T-helper 1 cell (primary cell): ENCODE data around the gene YAP1.

Experiments used
- DNase-seq, 5 donors: peaks; one replicate each; pipeline ENCODE4 v3.0.0-alpha.2; 2012 to 2020

The YAP1 gene

DNA sequence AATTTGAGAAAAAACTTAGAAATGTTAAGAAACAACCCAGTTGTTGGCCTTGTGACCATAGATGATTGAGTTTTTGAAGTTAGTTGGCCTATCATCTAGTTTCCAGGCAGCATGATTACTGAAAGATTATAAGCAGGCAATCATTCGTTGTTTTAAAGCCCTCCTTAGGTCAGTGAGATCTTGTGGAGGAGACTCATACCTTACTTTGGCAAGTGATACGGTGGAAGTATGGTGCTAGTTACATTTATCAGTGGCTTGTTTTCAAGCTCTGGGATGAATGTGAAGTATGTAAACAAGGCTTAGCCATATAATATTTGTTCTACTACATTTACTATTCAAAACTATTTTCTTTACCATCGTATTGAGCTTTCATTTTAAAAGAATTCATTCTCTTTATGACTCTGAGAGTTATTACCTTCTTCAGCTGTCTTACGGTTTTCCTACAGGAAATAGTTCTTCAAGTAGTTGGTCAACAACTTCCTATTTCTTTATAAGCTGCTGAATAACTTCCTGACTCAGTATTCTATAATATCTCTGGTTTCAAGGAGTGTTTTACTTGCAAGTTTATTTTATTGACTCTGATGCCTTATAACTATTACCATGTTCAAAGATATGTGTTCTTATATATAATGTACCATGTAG is 7.3 kb downstream of the YAP1 start:
- DNase-seq = no peak

DNA sequence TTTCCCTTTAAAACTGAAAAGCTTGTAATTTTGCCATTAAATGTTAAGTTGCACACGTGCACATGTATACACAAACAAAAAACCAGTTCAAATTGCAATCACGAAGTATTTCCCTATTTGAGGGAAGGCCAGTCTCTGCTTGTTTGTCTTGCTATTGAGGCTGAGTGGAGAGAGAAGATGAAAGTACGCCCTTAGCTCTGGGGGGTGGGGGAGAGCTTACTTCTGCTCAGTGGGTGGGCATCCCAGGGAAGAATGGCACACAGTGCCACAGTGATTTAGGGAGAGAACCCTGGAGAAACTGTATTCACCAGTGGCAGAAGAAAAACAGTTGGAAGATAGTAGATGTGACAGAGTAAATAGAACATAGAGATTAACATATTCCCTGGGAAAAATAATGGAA is 8.7 kb downstream of the YAP1 start:
- no peak for DNase-seq

DNA sequence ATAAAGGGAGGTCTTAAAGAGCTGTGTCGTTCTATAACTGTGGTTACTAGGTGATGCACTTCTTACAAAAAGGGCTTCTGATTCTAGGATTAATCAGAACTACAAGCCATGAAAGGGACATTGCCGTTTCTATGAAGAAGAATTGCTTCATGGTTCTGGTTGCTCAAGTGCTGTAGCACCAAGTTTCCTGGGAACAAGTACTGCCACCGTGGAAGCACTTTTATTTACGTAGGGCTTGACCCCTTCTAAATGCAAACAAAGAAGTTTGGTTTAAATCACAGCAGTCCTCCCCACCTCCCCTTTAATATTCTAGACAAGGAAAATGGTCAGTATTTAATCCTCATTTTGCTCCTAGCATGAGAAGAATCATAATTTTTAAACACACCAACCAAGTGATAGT is 9.8 kb downstream of the YAP1 start:
- no peak for DNase-seq

DNA sequence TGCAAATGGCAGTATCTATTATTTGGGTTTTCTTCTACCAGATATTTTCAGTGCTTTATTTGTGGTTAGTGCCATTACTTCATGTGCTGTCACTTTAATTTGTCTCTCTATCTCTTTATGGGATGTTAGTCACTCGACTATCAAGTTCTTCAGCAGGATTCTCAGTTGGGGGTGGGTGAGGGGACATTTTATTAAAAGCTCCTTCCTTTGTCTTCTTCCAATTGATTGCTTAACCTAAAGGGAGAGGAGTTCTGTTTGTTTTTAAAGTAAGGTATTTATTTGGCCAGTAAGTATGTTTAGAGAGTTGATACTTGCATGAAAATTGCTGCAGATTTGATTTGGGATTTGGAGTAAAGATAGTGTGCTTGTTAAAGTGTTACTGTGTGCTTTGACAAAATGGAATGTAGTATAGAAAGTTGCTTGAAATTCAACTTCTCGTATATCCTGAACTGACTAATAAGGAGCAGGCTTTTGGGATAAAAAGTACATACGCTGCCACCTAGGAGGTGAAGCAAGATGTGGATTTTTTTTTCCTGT is 10.3 kb downstream of the YAP1 start:
- DNase-seq = no peak

DNA sequence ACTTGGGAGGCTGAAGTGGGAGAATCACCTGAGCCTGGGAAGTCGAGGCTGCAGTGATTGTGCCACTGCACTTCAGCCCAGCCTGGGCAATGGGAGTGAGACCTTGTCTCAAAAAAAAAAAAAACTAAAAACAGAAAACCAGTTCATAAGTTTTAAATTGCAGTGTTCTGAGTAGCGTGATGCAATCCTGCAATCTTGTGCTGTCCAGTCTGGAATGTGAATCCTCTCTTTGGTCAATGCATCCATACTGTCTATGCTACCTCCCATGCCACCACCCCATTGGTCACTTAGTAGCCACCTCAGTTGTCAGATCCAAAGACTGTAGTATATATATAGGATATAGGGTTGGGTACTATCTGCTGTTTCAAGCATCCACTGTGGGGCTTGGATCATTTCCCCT is 11.1 kb downstream of the YAP1 start:
- DNase-seq = no peak

DNA sequence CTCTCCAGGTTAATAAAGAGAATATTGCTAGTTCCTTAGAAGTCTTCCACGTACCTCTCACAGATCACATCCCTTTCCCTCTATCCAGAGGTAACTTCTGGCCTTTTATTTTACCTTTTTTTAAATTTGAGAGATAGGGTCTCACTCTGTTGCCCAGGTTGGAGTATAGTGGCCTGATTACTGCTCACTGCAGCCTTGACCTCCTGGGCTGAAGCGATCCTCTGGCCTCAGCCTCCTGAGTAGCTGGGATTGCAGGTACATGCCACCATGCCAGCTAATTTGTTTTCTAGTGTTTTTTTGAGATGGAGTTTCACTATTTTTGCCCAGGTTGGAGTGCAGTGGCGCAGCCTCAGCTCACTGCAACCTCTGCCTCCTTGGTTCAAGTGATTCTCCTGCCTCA is 24.4 kb downstream of the YAP1 start:
- no peak for DNase-seq

DNA sequence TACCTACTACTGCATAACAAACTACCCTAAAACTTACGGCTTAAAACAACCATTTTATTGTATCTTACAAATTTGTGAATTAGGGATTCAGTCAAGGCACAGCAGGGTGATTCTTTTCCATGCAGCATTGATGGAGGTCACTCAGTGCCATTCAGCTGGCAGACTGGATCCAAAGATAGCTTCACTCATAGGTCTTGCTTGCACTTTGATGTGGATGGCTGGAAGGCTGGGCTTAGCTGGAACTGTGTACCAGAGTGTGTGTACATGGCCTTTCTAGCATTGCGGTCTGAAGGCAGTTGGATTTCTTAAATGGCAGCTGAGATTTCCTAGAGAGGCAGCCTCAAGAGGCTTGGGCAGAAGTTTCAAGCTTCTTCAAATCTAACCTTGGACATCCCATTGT is 25.0 kb downstream of the YAP1 start:
- no peak for DNase-seq

DNA sequence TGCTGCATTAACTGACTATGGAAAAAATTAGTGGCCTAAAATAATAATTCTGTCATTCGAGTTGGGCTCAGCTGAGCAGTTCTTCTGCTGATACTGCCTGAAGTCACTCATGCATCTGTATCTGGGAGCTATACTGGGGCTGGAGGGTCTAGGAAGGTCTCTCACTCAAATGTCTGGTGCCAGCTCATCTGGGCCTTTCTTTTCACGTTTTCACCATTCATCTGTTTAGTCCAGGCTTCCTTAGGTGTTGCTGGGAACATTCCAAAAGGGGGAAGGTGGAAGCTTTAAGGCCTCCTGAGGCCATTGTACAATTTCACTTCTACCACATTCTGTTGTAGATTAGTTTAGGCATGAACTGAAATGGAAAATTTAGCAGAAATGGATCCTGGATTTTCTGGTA is 28.0 kb downstream of the YAP1 start:
- no peak for DNase-seq

DNA sequence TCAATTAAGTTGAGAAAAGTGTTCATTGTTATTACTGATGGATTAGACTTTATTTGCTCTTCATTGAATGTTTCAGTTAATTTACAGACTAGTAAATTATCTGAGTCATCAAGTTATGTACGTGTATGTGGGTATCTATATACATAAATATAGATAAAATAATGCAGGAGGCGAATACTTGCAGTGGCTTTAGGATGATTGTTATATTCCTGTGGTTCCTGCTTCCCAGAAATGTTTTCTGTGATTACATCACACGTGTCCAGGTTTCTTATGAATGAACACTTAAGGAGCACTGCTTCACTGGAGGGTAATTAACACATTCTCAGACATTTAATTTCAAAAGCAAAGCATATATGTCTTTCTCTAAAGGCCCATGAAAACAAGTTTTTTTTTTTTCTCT is 28.4 kb downstream of the YAP1 start:
- DNase-seq = no peak

DNA sequence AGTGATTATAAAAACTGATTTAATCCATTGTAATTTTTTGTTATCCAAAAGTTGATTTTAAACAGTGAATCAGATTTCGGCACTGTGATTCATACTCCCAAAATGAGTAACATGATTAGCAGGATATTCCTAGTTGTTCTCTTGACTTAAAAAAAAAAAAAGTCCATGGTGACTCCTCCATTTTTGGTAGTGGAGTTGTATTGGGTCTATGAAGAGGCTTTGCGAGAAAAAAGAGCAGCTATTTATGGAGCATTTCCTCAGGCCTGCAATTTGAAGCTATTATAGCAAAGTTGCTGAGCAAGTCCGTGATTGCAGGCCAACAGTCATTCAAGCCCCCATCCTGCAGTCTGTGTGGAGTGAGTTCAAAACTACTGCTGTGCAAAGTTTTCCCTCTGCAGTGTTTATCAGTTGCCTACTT is 28.8 kb downstream of the YAP1 start:
- no peak for DNase-seq

DNA sequence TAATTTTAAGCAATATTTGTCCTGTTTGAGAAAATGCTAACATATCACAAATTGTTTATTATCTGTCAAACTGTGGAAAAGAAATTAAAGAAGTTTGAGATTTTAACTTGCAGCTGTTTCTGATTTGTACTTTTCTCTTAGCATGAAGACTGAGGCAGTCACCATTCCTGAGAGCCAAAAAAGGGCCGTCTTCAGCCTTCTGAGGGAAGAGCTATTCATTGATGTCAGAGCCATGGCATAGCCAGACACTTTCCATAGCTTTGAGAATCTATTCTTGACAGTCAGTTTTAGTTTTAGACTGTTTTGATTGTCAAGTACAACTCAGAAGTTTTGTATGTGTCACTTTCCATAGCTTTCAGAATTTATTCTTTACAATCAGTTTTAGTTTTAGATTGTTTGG is 32.1 kb downstream of the YAP1 start:
- no peak for DNase-seq

DNA sequence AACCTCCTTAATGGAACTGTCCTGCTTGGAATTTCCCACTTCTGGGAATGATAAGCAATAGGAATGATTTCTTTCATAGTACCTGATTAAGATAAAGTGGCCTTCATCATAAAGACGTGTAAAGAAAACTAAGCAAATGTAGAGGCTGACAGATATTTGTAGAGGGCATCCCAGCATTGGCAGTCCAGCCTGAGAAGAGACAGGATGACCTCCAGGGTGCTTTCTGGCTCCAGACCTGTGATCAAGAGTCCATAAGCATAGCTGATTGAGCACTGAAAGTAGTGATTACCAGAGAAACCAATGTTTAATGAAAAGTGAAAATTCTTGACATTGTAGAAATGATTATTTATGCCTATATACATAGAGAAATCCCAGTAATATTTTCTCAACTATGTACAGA is 33.6 kb downstream of the YAP1 start:
- DNase-seq = no peak

DNA sequence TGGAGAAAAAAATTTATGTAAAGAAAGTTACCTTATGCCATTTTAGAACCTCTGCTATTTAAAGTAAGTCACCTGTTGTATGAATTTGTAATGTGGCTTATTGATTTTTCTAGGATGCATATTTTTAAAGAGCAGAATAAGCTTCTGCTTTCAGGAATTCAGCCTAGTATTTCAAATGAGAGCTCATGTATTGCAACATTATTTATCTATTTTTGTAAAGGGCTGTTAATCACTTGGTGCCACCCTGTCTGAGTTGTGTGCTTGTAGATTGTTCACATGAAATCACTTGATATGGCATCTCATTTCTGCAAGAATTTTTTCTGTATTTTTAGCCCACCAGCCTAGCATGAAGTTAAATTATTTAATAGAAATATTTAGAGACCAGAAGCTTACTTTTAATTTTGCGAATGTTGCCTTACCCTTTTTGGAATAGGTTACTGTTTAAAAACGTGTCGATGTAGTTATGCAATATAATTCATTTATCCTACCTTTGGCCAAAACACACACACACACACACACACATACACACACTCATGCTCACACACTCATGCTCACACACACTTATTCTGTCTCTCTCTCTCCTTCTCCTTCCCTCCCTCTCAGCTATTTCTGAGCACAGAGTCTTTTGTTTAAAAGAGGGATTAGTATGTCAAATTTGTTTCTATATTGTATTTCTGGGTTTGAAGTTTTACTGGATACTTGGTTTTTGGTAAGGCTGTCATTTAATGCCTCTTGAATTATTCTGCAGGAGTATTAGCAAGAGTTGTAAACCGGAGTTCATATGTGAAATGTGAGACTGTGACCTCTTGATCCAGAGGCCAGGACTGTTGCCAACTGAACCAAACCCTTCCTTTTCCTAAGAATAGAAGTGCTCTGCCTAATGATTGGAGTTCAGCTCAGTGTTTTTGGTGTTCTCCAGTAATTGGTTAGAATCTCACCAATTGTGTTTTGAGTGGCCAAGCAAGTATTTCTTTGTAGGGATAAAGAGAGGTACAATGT is 34.4 kb downstream of the YAP1 start:
- no peak for DNase-seq

DNA sequence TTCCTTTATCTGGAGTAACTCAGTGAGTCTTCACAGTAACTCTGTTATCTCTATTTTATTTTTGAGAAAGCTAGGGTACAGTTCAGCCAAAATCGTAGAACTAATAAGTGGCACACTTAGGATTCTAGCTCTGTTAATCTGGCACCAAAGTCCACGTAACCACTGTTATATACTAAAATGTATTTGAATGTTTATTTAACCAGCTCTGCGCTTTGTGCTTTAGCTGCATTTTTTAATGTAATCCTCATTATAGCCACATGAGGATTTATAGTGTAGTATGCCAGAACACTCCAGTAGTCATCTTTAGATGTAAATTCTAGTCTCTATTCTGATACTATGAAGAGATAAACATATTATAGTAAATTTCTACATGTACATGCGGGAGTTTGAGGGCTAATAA is 36.8 kb downstream of the YAP1 start:
- no peak for DNase-seq

DNA sequence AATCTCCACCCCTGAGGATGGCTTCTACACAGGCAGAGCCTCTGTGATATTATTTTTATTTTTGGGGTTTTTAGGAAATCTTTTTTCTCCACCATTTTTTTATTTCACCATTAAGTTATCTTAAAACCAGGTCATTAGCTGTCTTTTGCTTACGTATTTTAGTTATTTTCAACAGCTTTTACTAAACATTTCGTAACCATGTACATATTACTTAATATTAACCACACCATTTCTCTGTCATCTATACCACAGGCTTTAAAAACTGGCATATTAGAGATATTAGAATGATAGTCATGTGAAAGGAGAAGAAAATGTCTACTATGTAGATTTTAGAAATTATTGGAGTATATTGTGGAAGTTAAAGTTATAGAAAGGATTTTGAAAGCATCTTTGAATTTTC is 37.4 kb downstream of the YAP1 start:
- no peak for DNase-seq

DNA sequence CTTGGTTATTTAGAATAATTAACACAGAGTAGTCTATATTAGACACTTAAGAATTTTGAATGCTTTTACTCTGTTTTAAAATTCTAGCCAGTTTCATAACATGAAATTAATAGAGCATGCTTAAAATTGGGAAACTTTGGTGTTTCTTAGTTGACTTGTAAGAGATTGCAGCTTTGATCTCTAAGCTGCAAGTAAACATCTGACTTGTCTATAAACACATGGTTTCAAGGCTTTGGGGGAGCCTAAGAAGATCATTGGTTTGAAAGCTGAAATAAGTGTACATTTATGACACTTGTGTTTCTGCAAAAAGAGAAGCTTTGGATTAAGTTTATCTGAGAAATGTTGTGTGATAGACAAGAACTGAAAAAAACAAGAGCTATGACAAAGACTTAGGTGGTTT is 37.8 kb downstream of the YAP1 start:
- no peak for DNase-seq

DNA sequence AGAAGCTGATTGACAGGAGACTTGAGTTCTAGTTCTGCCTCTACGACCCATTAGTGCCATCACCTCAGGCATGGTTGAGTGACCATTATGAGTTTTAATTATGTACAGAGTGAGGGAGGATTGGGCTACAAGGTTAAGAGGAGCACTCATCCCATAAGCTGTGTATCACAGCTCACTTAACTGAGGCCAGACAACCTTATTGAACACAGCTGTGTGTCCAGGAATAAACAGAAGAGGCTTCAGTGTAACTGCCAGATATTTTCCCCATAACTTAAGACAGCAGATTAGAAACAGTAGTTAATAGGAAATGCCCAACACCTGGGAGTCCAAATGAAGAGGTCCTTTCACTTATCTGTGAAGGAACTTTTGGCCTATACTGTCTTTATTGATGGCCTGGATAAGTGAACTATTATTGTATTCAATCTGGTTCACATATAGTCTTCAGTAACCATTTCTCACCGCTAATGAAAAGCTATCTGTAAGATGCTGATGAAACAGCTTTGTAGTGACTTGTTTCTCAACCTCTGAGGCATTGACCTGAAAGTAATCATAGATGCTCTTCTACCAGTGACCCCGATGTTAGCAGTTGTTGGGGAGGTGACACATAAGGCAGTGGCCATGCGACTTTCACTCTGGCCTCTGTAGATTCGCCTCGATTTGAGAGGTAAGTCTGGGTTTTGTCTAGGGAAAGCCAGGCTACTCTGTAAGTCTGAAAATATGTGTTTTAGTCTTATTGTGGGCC is 41.7 kb downstream of the YAP1 start:
- DNase-seq = no peak

DNA sequence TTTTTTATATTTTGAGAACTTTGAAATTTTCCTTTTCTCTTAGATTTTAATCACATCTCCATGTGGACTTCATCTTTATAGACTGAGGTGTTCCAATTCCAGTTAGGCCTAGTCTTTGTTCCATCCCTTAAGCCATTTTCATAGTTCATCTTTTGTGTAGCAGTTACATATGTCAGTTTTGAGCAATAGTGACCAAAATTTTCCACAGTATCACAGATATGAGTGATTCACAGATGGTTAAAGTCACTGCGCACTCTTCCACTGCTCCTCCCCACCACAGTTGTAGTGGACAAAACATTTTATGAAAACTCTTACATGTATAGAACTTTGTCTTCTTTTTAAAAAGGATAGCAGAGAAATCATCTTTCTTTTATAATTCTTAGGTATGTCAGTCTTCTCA is 42.8 kb downstream of the YAP1 start:
- DNase-seq = no peak

DNA sequence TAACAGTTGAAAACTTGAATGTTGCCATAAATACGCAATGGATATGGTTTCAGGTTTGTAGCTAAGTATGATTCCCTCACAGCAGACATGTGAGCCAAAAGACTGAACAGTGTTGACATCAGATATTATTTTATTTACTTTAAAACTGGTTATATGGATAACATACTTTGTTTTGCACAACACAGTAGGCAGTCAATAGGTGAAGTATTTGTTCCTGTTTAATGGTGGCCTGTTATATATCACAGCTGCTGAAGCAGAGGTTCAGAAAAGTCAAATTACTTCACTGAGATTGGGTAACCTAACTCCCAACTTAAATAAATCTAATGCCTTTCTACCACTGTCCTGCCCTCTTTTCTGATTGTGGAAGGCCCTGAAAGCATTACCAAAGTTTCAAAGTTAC is 44.6 kb downstream of the YAP1 start:
- DNase-seq = no peak

DNA sequence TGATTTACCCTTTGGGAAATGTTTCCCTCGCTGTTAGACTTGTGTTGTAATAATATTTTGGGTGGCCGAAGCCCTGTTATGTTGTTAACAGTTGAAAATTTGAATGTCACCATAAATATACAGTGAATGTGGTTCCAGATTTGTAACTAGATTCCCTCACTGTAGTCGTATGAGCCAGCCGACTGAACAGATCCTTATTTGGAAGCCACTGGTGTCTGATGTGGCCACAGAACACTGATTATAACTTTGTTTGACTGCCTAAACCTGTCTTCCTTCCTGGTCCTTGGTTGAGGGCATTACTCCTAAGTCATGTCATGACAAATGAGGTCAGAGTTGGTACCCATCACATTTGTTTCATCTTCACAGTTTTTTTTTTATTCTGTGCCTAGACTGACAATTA is 45.4 kb downstream of the YAP1 start:
- no peak for DNase-seq

DNA sequence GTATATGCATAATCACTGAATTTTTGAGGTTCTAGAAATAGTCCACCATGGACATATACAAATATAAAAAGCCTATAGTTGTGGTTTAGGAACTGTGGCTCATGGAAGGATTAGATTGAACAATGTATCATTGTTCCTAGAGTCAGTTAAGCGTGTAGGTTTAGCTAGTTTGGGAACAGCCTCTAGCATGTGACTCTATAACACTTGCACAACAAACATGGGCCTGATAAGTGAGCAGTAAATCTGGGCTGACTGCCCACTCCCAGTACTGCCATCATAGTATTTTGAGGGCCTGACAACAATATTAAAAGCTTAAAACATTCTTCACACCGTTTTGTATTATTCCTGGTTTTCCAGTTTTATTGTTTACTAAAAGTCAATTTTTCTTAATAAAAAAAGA is 47.0 kb downstream of the YAP1 start:
- no peak for DNase-seq

DNA sequence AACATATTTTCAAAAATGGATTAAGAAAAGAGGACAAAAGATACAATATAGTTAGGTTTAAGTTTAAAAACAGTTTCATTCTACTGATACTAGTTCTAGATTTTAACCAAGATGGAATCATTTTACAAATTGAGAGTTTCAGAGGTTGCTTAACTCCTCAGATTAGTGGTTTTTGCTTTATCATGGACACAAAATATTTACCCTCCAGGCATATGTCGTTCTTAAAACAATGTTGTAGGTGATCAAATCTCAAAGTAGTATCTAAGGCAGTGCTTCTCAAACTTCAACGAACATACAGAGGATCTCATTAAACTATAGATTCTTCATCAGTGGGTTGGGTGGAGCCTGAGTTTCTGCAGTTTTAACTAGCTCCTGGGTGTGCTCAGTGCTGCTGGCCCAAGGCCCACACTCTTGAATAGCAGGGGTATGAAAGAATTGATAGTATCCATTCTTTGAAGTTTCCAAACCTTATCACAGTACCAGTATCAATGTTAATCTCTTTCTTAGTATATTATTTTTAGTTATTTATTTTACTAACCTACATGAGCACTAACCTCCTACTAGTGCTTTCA is 48.0 kb downstream of the YAP1 start:
- no peak for DNase-seq

DNA sequence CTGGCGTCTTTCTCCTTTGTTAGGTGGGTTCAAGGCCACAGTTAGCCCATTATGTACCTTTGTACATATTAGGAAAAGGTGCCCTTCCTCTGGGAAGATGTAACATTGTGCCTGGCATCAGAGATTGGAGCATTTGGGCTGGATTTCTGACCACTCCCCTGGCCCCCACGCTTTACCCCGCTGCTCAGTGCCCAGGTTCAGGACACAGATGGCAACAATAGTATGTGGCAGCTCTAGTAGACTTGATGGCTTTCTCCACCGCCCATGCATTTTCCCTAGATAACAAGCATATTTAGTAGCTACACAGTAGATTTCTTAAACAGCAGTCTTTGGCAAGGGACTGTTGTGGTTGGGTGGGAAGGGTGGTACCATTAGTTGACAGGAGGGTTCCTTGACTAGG is 53.1 kb downstream of the YAP1 start:
- DNase-seq = no peak
